SK-N-SH (cell line): ENCODE results near the gene DACH1. TPM values are rescaled to one million over a fixed set of nuclear protein-coding genes. Genes with fewer than 3 reads are reported as not detected.

Experiments
- CTCF ChIA-PET: fragments of 300-600, 350-600 bp; formaldehyde crosslinking; extraction: SDS; loops from one replicate; lab custom pipeline; 2021; lab: Yijun Ruan, JAX
- POLR2A ChIA-PET: fragments of 350-600 bp; sonication (Branson Sonifier 250); formaldehyde crosslinking; extraction: SDS; loops from one replicate; lab custom pipeline; 2020; ENCODE audit warnings: antibody characterized with exemption, inconsistent platforms; lab: Yijun Ruan, JAX
- DNase-seq: peaks from one replicate; pipeline ENCODE4 v3.0.0; 2012
- H2AFZ ChIP-seq: fragments of 200-600 bp; sonication (generic); 2 replicates; pipeline ENCODE4 v1.8.1; 2016; ENCODE audit warnings: antibody characterized with exemption, mild to moderate bottlenecking, low read depth
- H3F3A ChIP-seq: fragments of 200-600 bp; sonication (generic); replicated peaks from 2 replicates; pipeline ENCODE3; 2016; ENCODE audit warnings: antibody characterized with exemption, mild to moderate bottlenecking; ENCODE audit not compliant: insufficient read depth
- H3K27ac ChIP-seq, 2 experiments: fragments of 200-500 bp in 1 of 2; fragments of 200-600 bp in 1 of 2; sonication (Bioruptor generic) in 1 of 2; sonication (generic), shearing (Covaris generic) in 1 of 2; 2 replicates each; pipeline versions ENCODE4 v1.5.1 to v1.6.1; 2014 to 2016; ENCODE audit warnings: low read depth in 2 of 2, inconsistent platforms in 1 of 2, low read length in 1 of 2, mild to moderate bottlenecking in 1 of 2, mixed read lengths in 1 of 2
- H3K27me3 ChIP-seq: fragments of 200-600 bp; sonication (generic), shearing (Covaris generic); 2 replicates; pipeline ENCODE4 v1.6.1; 2016; ENCODE audit warnings: mixed run types; ENCODE audit not compliant: insufficient read depth
- H3K36me3 ChIP-seq, 2 experiments: fragments of 200-500 bp in 1 of 2; fragments of 200-600 bp in 1 of 2; sonication (Bioruptor generic) in 1 of 2; sonication (generic) in 1 of 2; replicated peaks in 1 of 2; 2 replicates each; pipeline versions ENCODE3 to v1.5.1; 2014 to 2016; ENCODE audit warnings: low read length in 1 of 2, mild to moderate bottlenecking in 1 of 2; ENCODE audit not compliant: insufficient read depth in 2 of 2, control insufficient read depth in 1 of 2
- H3K4me1 ChIP-seq, 2 experiments: fragments of 200-500 bp in 1 of 2; fragments of 200-600 bp in 1 of 2; sonication (Bioruptor generic) in 1 of 2; sonication (generic), shearing (Covaris generic) in 1 of 2; 2 replicates each; pipeline versions ENCODE4 v1.5.1 to v1.6.1; 2014 to 2016; ENCODE audit warnings: low read depth in 1 of 2, low read length in 1 of 2, mixed run types in 1 of 2; ENCODE audit not compliant: insufficient read depth in 2 of 2, control insufficient read depth in 1 of 2
- H3K4me2 ChIP-seq: fragments of 200-600 bp; sonication (generic), shearing (Covaris generic); 2 replicates; pipeline ENCODE4 v1.6.1; 2017; ENCODE audit warnings: mixed run types
- H3K4me3 ChIP-seq, 2 experiments: fragments of 200-500 bp in 1 of 2; fragments of 200-600 bp in 1 of 2; sonication (Bioruptor generic) in 1 of 2; sonication (generic), shearing (Covaris generic) in 1 of 2; 2 replicates each; pipeline versions ENCODE4 v1.5.1 to v1.8.1; 2014 to 2016; ENCODE audit warnings: low read depth in 2 of 2, inconsistent platforms in 1 of 2, low read length in 1 of 2, mild to moderate bottlenecking in 1 of 2, mixed read lengths in 1 of 2, moderate library complexity in 1 of 2
- H3K79me2 ChIP-seq: fragments of 200-600 bp; sonication (generic); 2 replicates; pipeline ENCODE4 v1.8.1; 2017; ENCODE audit warnings: mild to moderate bottlenecking; ENCODE audit not compliant: insufficient read depth
- H3K9ac ChIP-seq: fragments of 200-600 bp; sonication (generic); 2 replicates; pipeline ENCODE4 v1.6.1; 2017; ENCODE audit warnings: mixed run types
- H3K9me2 ChIP-seq: fragments of 200-600 bp; sonication (generic); 2 replicates; pipeline ENCODE4 v1.6.1; 2017; ENCODE audit warnings: mixed run types
- H3K9me3 ChIP-seq: fragments of 200-600 bp; sonication (generic); 2 replicates; pipeline ENCODE4 v1.6.1; 2017; ENCODE audit warnings: mixed run types, mild to moderate bottlenecking, moderate library complexity
- H4K20me1 ChIP-seq: fragments of 200-600 bp; sonication (generic); 2 replicates; pipeline ENCODE4 v1.6.1; 2017; ENCODE audit warnings: mild to moderate bottlenecking, mixed run types; ENCODE audit not compliant: insufficient read depth
- EZH2phosphoT487 ChIP-seq: fragments of 200-600 bp; sonication (generic); IDR thresholded peaks from 2 replicates; pipeline ENCODE4 v1.6.1; 2017; ENCODE audit warnings: low read depth, mixed run types, mild to moderate bottlenecking, antibody characterized with exemption, moderate library complexity, borderline replicate concordance
- FOXJ3 ChIP-seq: sonication (generic); formaldehyde crosslinking; IDR thresholded peaks from 2 replicates; pipeline ENCODE4 v1.5.1; 2020; ENCODE audit warnings: mild to moderate bottlenecking, missing genetic modification reagents
- FOXM1 ChIP-seq: IDR thresholded peaks from 2 replicates; pipeline ENCODE4 v1.4.0; 2012; ENCODE audit warnings: low read depth, mild to moderate bottlenecking
- GABPA ChIP-seq: IDR thresholded peaks from 2 replicates; pipeline ENCODE4 v1.4.0; 2012; ENCODE audit warnings: low read depth, mild to moderate bottlenecking
- GATA2 ChIP-seq: sonication (generic); formaldehyde crosslinking; IDR thresholded peaks from 2 replicates; pipeline ENCODE4 v1.5.0; 2020; ENCODE audit warnings: mild to moderate bottlenecking, missing genetic modification reagents
- IRF3 ChIP-seq: fragments of 150-350 bp; IDR thresholded peaks from 2 replicates; pipeline ENCODE4 v1.6.1; 2016; ENCODE audit warnings: mild to moderate bottlenecking, low read depth, low read length
- MAX ChIP-seq: IDR thresholded peaks from 2 replicates; pipeline ENCODE4 v1.4.0; 2012; ENCODE audit warnings: low read depth
- MXI1 ChIP-seq: IDR thresholded peaks from 2 replicates; pipeline ENCODE4 v1.6.1; 2012; ENCODE audit warnings: mild to moderate bottlenecking, low read depth, low read length, improper control_type of control experiment
- NFIC ChIP-seq: IDR thresholded peaks from 2 replicates; pipeline ENCODE4 v1.4.0; 2012; ENCODE audit warnings: borderline replicate concordance
- RAD21 ChIP-seq: IDR thresholded peaks from 2 replicates; pipeline ENCODE4 v1.6.1; 2012; ENCODE audit warnings: mild to moderate bottlenecking, low read length
- RFX5 ChIP-seq: IDR thresholded peaks from 2 replicates; pipeline ENCODE4 v1.6.1; 2012; ENCODE audit warnings: mild to moderate bottlenecking, improper control_type of control experiment, low read length
- SIN3A ChIP-seq: IDR thresholded peaks from 2 replicates; pipeline ENCODE4 v1.6.1; 2012; ENCODE audit warnings: low read depth, mild to moderate bottlenecking, low read length, moderate library complexity, borderline replicate concordance
- TAF1 ChIP-seq: IDR thresholded peaks from 2 replicates; pipeline ENCODE4 v1.6.1; 2012; ENCODE audit warnings: low read depth, mild to moderate bottlenecking, low read length, moderate library complexity, borderline replicate concordance
- TCF12 ChIP-seq: IDR thresholded peaks from 2 replicates; pipeline ENCODE4 v1.4.0; 2012
- TEAD4 ChIP-seq: IDR thresholded peaks from 2 replicates; pipeline ENCODE4 v1.4.0; 2012; ENCODE audit warnings: mild to moderate bottlenecking, borderline replicate concordance; ENCODE audit not compliant: insufficient read depth
- ZBTB33 ChIP-seq: IDR thresholded peaks from 2 replicates; pipeline ENCODE4 v1.4.0; 2012; ENCODE audit warnings: low read depth, borderline replicate concordance
- WGBS: methylation state at CpG from one replicate; pipeline ENCODE4 v1.1.6; 2017; ENCODE audit warnings: low lambda C conversion rate; 5-methylcytosine and 5-hydroxymethylcytosine counted together
- polyA plus RNA-seq, 3 experiments: library from polyadenylated mRNA; depleted of rRNA; stranded (reverse); fragments of >200 nt; gene quantifications; 2 replicates each; pipeline ENCODE4 v1.2.3, GENCODE V29; 2012
- TF ChIP-seq, protein P1 (sequence below): fragments of 150-350 bp; IDR thresholded peaks from 2 replicates; pipeline ENCODE4 v1.6.1; 2017; ENCODE audit warnings: antibody characterized with exemption, low read length, low read depth, borderline replicate concordance
- TF ChIP-seq, protein P2 (sequence below): IDR thresholded peaks from 2 replicates; pipeline ENCODE4 v1.4.0; 2012; ENCODE audit warnings: low read depth, borderline replicate concordance
- TF ChIP-seq, protein P3 (sequence below): IDR thresholded peaks from 2 replicates; pipeline ENCODE4; 2012

Gene DACH1
- polyA plus RNA-seq, 1 of the 3 experiments (the other 2 are of a cell fraction): 0.21 TPM

DNA sequence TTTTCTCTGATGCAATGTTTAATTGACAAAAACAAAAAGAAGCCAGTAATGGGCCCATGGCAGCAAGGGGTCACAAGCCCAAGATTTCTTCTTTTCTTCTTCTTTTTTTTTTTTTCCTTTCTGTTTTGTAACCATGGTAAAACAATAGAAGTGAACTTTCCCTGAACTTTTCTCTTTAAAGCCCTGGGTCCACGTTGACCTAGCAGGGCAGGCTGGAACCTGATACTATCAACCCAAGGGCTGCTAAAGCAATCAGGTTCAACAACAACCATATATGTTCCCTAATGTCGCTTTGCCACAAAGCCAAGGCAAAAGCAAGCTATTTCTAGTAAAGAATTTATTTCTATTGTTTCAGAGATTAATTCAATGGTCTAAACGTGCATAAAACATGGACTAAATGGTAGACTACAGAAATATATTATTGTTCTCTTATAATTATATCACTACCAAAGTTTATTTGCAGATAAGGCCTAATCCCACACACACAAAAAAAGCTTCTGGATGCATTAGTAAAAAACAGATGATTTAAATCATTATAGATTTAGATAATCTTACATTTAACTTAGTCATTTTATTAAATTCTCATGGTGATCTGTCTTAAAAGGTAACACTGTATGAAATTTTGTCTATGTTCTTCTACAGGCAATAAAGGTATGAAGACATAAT, 153.9 kb downstream of the DACH1 start (continued):
- TF ChIP-seq GATA2: peak; percentile 84
- TF ChIP-seq SIN3A: no peak
- no peak for TF ChIP-seq NFIC
- TF ChIP-seq, protein P1, sequence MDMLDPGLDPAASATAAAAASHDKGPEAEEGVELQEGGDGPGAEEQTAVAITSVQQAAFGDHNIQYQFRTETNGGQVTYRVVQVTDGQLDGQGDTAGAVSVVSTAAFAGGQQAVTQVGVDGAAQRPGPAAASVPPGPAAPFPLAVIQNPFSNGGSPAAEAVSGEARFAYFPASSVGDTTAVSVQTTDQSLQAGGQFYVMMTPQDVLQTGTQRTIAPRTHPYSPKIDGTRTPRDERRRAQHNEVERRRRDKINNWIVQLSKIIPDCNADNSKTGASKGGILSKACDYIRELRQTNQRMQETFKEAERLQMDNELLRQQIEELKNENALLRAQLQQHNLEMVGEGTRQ: no peak
- TF ChIP-seq, protein P2, sequence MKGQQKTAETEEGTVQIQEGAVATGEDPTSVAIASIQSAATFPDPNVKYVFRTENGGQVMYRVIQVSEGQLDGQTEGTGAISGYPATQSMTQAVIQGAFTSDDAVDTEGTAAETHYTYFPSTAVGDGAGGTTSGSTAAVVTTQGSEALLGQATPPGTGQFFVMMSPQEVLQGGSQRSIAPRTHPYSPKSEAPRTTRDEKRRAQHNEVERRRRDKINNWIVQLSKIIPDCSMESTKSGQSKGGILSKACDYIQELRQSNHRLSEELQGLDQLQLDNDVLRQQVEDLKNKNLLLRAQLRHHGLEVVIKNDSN: no peak
- no peak for TF ChIP-seq TAF1
- TF ChIP-seq MAX: no peak

GRCh38 chr13:71704656-71705055, 162.3 kb downstream of the DACH1 start:
- no peaks in the 10 kb centered on the region for H3K36me3 ChIP-seq
- no peak overlapping the region for H3K9ac ChIP-seq
- ChIA-PET CTCF (interaction anchor here (1.6 kb wide), 1 partner anchor 9 kb away, joined by 3 read pairs; no protein-coding TSS in a partner anchor), POLR2A (no interaction called here)
- no peaks in the 10 kb centered on the region for H3K9me2 ChIP-seq
- peaks cover 0 to 2% of the 10 kb centered on the region in 2 experiments; a peak in 2 of 4 replicates for H3K4me1 ChIP-seq
- H2AFZ ChIP-seq: no peak overlapping the region
- no peaks in the 10 kb centered on the region for H3K79me2 ChIP-seq
- no peak overlapping the region for H3K4me2 ChIP-seq
- no peak for DNase-seq
- H3K9me3 ChIP-seq: 0 out of 2 replicates have a peak, but pooled peaks cover 4% of the 10 kb centered on the region
- H3F3A ChIP-seq: no peaks in the 10 kb centered on the region
- 68% methylated on average over 4 of the region's 4 CpGs for WGBS
- no peaks in the 10 kb centered on the region for H4K20me1 ChIP-seq
- H3K27me3 ChIP-seq: no peaks in the 10 kb centered on the region
- H3K27ac ChIP-seq: no peak overlapping the region
- no peak overlapping the region for H3K4me3 ChIP-seq
- TF ChIP-seq TCF12 (no peak), FOXM1 (no peak), TAF1 (no peak), GABPA (no peak), RAD21 (no peak), MXI1 (no peak), TEAD4 (no peak), ZBTB33 (no peak), IRF3 (no peak), RFX5 (no peak), GATA2 (no peak), EZH2phosphoT487 (no peak), FOXJ3 (CRISPR knock-in tag) (no peak)
- TF ChIP-seq, protein P3, sequence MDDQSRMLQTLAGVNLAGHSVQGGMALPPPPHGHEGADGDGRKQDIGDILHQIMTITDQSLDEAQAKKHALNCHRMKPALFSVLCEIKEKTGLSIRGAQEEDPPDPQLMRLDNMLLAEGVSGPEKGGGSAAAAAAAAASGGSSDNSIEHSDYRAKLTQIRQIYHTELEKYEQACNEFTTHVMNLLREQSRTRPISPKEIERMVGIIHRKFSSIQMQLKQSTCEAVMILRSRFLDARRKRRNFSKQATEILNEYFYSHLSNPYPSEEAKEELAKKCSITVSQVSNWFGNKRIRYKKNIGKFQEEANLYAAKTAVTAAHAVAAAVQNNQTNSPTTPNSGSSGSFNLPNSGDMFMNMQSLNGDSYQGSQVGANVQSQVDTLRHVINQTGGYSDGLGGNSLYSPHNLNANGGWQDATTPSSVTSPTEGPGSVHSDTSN: no peak
- TF ChIP-seq, protein P1: no peak
